Measurements from ENCODE around the gene GRIP1. TPM values are rescaled to one million over a fixed set of nuclear protein-coding genes. Genes with fewer than 3 reads are reported as not detected.
"Not testable (repeated sequence)": the region's sequence is repeated elsewhere in the genome, so short reads cannot be mapped to it uniquely, and the experiment has no call there.

Gene GRIP1
- total RNA-seq, 1 donor from 2014 or later = not detected

GRCh38 chr12:66541426-66541825, 137.4 kb downstream of the GRIP1 start:
- no peak for DNase-seq (ENCODE audit: low read depth, low spot score)

GRCh38 chr12:66539431-66539830, 139.4 kb downstream of the GRIP1 start:
- no peak for DNase-seq (ENCODE audit: low read depth, low spot score)

GRCh38 chr12:66538970-66539369, 139.9 kb downstream of the GRIP1 start:
- DNase-seq (ENCODE audit: low read depth, low spot score) = no peak

- no peak for DNase-seq (ENCODE audit: low read depth, low spot score)
These were observed 141.0 kb downstream of the GRIP1 start for GRCh38 chr12:66537876-66538275.

- no peak for DNase-seq (ENCODE audit: low read depth, low spot score)
These were observed 145.1 kb downstream of the GRIP1 start for GRCh38 chr12:66533767-66534166.

- no peak for DNase-seq (ENCODE audit: low read depth, low spot score)
These were observed 147.1 kb downstream of the GRIP1 start for GRCh38 chr12:66531766-66532165.

- DNase-seq (ENCODE audit: low read depth, low spot score) = no peak
These were observed 148.9 kb downstream of the GRIP1 start for GRCh38 chr12:66529934-66530333.

GRCh38 chr12:66516561-66516960, 162.3 kb downstream of the GRIP1 start:
- no peak for DNase-seq (ENCODE audit: low read depth, low spot score)

- DNase-seq (ENCODE audit: low read depth, low spot score) = no peak
These were observed 162.7 kb downstream of the GRIP1 start for GRCh38 chr12:66516133-66516532.

- no peak for DNase-seq (ENCODE audit: low read depth, low spot score)
These were observed 164.3 kb downstream of the GRIP1 start for GRCh38 chr12:66514581-66514980.

- DNase-seq (ENCODE audit: low read depth, low spot score) = no peak
These were observed 170.9 kb downstream of the GRIP1 start for GRCh38 chr12:66508025-66508424.

GRCh38 chr12:66503746-66504145, 175.1 kb downstream of the GRIP1 start:
- no peak for DNase-seq (ENCODE audit: low read depth, low spot score)

GRCh38 chr12:66502911-66503310, 176.0 kb downstream of the GRIP1 start:
- no peak for DNase-seq (ENCODE audit: low read depth, low spot score)

- no peak for DNase-seq (ENCODE audit: low read depth, low spot score)
These were observed 178.0 kb downstream of the GRIP1 start for GRCh38 chr12:66500841-66501240.

- no peak for DNase-seq (ENCODE audit: low read depth, low spot score)
These were observed 178.8 kb downstream of the GRIP1 start for GRCh38 chr12:66500091-66500490.

GRCh38 chr12:66499000-66499399, 179.9 kb downstream of the GRIP1 start:
- DNase-seq (ENCODE audit: low read depth, low spot score) = no peak

GRCh38 chr12:66498059-66498458, 180.8 kb downstream of the GRIP1 start:
- not testable (repeated sequence) for DNase-seq (ENCODE audit: low read depth, low spot score)

GRCh38 chr12:66497008-66497897, 181.6 kb downstream of the GRIP1 start:
- no peak for DNase-seq (ENCODE audit: low read depth, low spot score)

- DNase-seq (ENCODE audit: low read depth, low spot score) = no peak
These were observed 182.3 kb downstream of the GRIP1 start for GRCh38 chr12:66496595-66496994.

GRCh38 chr12:66495709-66496108, 183.2 kb downstream of the GRIP1 start:
- no peak for DNase-seq (ENCODE audit: low read depth, low spot score)

GRCh38 chr12:66493819-66494218, 185.1 kb downstream of the GRIP1 start:
- DNase-seq (ENCODE audit: low read depth, low spot score) = no peak

GRCh38 chr12:66491853-66492252, 187.0 kb downstream of the GRIP1 start:
- DNase-seq (ENCODE audit: low read depth, low spot score) = no peak
